GM12801 (cell line): ENCODE data around the gene AQP4.

Experiments used
- CTCF ChIP-seq: IDR thresholded peaks from one replicate; pipeline ENCODE4 v1.5.1; 2011; ENCODE audit warnings: control low read depth; ENCODE audit not compliant: insufficient read length; ENCODE audit errors: extremely low read depth

Gene AQP4, protein sequence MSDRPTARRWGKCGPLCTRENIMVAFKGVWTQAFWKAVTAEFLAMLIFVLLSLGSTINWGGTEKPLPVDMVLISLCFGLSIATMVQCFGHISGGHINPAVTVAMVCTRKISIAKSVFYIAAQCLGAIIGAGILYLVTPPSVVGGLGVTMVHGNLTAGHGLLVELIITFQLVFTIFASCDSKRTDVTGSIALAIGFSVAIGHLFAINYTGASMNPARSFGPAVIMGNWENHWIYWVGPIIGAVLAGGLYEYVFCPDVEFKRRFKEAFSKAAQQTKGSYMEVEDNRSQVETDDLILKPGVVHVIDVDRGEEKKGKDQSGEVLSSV

GRCh38 chr18:26865557-26865956, at the start of gene AQP4:
AQP4 (minus strand) TSS chr18:26865707; CDS start chr18:26865689, 18 bp downstream.
- no peak for TF ChIP-seq CTCF

GRCh38 chr18:26911840-26912239, 46.3 kb upstream of the AQP4 start:
- no peak for TF ChIP-seq CTCF

GRCh38 chr18:26909599-26910290, 44.2 kb upstream of the AQP4 start:
- no peak for TF ChIP-seq CTCF

GRCh38 chr18:26908906-26909305, 43.4 kb upstream of the AQP4 start:
- no peak for TF ChIP-seq CTCF

DNA sequence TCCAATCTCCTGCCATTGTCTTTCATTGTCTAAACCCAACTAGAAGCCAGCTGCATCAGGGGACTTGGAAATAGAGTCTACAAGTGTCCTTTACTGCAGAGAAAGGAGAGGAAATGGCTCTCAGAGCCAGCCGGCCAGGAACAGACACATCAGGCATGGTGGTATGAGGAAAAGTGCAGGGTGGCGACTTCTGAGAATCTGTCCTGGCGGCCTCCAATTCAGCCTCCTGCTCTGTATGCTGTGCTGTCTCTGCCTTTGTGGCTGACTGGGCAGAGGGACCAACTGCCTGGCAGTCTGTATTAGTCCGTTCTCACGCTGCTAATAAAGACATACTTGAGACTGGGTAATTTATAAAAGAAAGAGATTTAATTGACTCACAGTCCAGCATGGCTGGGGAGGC, 36.8 kb upstream of the AQP4 start:
- TF ChIP-seq CTCF, result no peak

- no peak for TF ChIP-seq CTCF
Observed at GRCh38 chr18:26901020-26901419, 35.5 kb upstream of the AQP4 start.

- TF ChIP-seq CTCF, result no peak
Observed at GRCh38 chr18:26894426-26894825, 28.9 kb upstream of the AQP4 start.
